HL-60/S4 treated with phorbol 12-myristate 13-acetate at 8.2 ng/mL for 4 days and 3 days (cell line): ENCODE data around the gene GLUD1.
"Not testable (repeated sequence)": the region's sequence is repeated elsewhere in the genome, so short reads cannot be mapped to it uniquely, and the experiment has no call there.

ENCODE experiments used
- in situ Hi-C: fragments of 300-500 bp; cut with MboI; formaldehyde crosslinking; loops from 2 replicates; pipeline ENCODE4 v1.15.0; 2022; ENCODE audit warnings: low sequenced_read_pairs

GLUD1 gene

GRCh38 chr10:87094373-87095235, at the start of gene GLUD1, which contains the start of gene SHLD2:
TSS of gene GLUD1 (minus strand) at chr10:87094843. CDS start at chr10:87094769, 74 bp downstream.
TSS of gene SHLD2 (plus strand) at chr10:87095206. CDS start at chr10:87151355, 56,149 bp downstream.
- in situ Hi-C loops: no loop called here

- in situ Hi-C loops: not testable (repeated sequence)
Observed at GRCh38 chr10:87143109-87143418, 48.4 kb upstream of the GLUD1 start.

GRCh38 chr10:87142230-87143108, 47.8 kb upstream of the GLUD1 start:
- in situ Hi-C loops: not testable (repeated sequence)

- in situ Hi-C loops: not testable (repeated sequence)
Observed at GRCh38 chr10:87137478-87137877, 42.8 kb upstream of the GLUD1 start.

GRCh38 chr10:87134440-87134839, 39.8 kb upstream of the GLUD1 start:
- in situ Hi-C loops: not testable (repeated sequence)

GRCh38 chr10:87133936-87134335, 39.3 kb upstream of the GLUD1 start:
- in situ Hi-C loops: not testable (repeated sequence)

- in situ Hi-C loops: not testable (repeated sequence)
Observed at GRCh38 chr10:87132176-87132575, 37.5 kb upstream of the GLUD1 start.

GRCh38 chr10:87127607-87128156, 33.0 kb upstream of the GLUD1 start:
- in situ Hi-C loops: not testable (repeated sequence)

GRCh38 chr10:87127048-87127447, 32.4 kb upstream of the GLUD1 start:
- in situ Hi-C loops: not testable (repeated sequence)

GRCh38 chr10:87123351-87123750, 28.7 kb upstream of the GLUD1 start:
- in situ Hi-C loops: not testable (repeated sequence)

GRCh38 chr10:87119029-87119428, 24.4 kb upstream of the GLUD1 start:
- in situ Hi-C loops: not testable (repeated sequence)

GRCh38 chr10:87118122-87118521, 23.5 kb upstream of the GLUD1 start:
- in situ Hi-C loops: not testable (repeated sequence)

GRCh38 chr10:87105446-87106124, 10.9 kb upstream of the GLUD1 start:
- in situ Hi-C loops: no loop called here

GRCh38 chr10:87104727-87105126, 10.1 kb upstream of the GLUD1 start:
- in situ Hi-C loops: not testable (repeated sequence)

- in situ Hi-C loops: no loop called here
Observed at GRCh38 chr10:87101996-87102395, 7.4 kb upstream of the GLUD1 start.

GRCh38 chr10:87095236-87095945, 748 bp upstream of the GLUD1 start:
- in situ Hi-C loops: no loop called here

GRCh38 chr10:87093632-87094372, 841 bp downstream of the GLUD1 start:
- in situ Hi-C loops: no loop called here

GRCh38 chr10:87092861-87093631, 1.6 kb downstream of the GLUD1 start:
- in situ Hi-C loops: no loop called here

- in situ Hi-C loops: no loop called here
Observed at GRCh38 chr10:87092376-87092860, 2.2 kb downstream of the GLUD1 start.
